KMS-11 (cell line): Measurements from ENCODE around the gene SLC22A23.

ENCODE experiments used
- H2AFZ ChIP-seq: fragments of 200-600 bp; sonication (generic); 2 replicates; pipeline ENCODE4 v1.6.1; 2016; ENCODE audit warnings: antibody characterized with exemption, mixed run types, low read depth
- H3K27ac ChIP-seq: fragments of 200-600 bp; sonication (generic); 2 replicates; pipeline ENCODE4 v1.6.1; 2016; ENCODE audit warnings: mild to moderate bottlenecking, mixed run types
- H3K27me3 ChIP-seq: fragments of 200-600 bp; sonication (generic); 2 replicates; pipeline ENCODE4 v1.6.1; 2017; ENCODE audit warnings: mild to moderate bottlenecking, low read depth, mixed run types, moderate library complexity; ENCODE audit not compliant: insufficient read depth
- H3K36me3 ChIP-seq: fragments of 200-600 bp; sonication (generic); 2 replicates; pipeline ENCODE4 v1.6.1; 2017; ENCODE audit warnings: mild to moderate bottlenecking, mixed run types; ENCODE audit not compliant: insufficient read depth
- H3K4me1 ChIP-seq: fragments of 200-600 bp; sonication (generic); 2 replicates; pipeline ENCODE4 v1.6.1; 2016; ENCODE audit warnings: mild to moderate bottlenecking, low read depth, mixed run types; ENCODE audit not compliant: poor library complexity, severe bottlenecking
- H3K4me2 ChIP-seq: fragments of 200-600 bp; sonication (generic); 2 replicates; pipeline ENCODE4 v1.7.0; 2016; ENCODE audit warnings: mild to moderate bottlenecking, mixed run types
- H3K4me3 ChIP-seq: fragments of 200-600 bp; sonication (generic); IDR thresholded peaks from 2 replicates; pipeline ENCODE4 v1.6.1; 2017; ENCODE audit warnings: low read depth, low read length, mixed read lengths; ENCODE audit not compliant: insufficient read depth
- H3K79me2 ChIP-seq: fragments of 200-600 bp; sonication (generic); 2 replicates; pipeline ENCODE4 v1.6.1; 2016; ENCODE audit warnings: low read depth, mixed run types; ENCODE audit not compliant: insufficient read depth
- H3K9ac ChIP-seq: fragments of 200-600 bp; sonication (generic); 2 replicates; pipeline ENCODE4 v1.6.1; 2016; ENCODE audit warnings: mild to moderate bottlenecking, mixed run types
- H4K20me1 ChIP-seq: fragments of 200-600 bp; sonication (generic); 2 replicates; pipeline ENCODE4 v1.6.1; 2016; ENCODE audit warnings: mild to moderate bottlenecking, mixed run types; ENCODE audit not compliant: insufficient read depth
- TF ChIP-seq, protein P1 (sequence below): fragments of 200-600 bp; sonication (generic); conservative IDR thresholded peaks from 2 replicates; pipeline ENCODE4 v1.6.1; 2017; ENCODE audit warnings: low read depth, mild to moderate bottlenecking, antibody characterized with exemption, low read length, moderate library complexity, mixed read lengths

SLC22A23 gene

DNA sequence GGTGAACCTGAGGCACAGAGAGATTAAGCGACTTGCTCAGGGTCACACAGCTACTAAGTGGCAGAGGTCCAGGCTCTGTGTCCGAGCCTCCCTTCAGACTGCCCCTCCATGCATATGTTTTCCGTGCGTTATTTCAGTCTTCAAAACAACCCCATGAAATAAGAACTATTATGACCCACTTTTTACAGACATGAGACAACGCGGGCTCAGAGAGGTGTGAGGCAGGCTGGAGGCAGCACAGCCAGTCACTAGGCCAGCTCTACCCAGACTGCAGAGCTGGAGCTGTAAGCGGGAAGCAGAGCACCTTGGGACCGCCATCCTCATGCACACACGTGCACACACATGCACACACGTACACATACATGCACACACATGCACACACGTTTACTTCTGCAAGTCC is 135.8 kb downstream of the SLC22A23 start:
- TF ChIP-seq, protein P1, sequence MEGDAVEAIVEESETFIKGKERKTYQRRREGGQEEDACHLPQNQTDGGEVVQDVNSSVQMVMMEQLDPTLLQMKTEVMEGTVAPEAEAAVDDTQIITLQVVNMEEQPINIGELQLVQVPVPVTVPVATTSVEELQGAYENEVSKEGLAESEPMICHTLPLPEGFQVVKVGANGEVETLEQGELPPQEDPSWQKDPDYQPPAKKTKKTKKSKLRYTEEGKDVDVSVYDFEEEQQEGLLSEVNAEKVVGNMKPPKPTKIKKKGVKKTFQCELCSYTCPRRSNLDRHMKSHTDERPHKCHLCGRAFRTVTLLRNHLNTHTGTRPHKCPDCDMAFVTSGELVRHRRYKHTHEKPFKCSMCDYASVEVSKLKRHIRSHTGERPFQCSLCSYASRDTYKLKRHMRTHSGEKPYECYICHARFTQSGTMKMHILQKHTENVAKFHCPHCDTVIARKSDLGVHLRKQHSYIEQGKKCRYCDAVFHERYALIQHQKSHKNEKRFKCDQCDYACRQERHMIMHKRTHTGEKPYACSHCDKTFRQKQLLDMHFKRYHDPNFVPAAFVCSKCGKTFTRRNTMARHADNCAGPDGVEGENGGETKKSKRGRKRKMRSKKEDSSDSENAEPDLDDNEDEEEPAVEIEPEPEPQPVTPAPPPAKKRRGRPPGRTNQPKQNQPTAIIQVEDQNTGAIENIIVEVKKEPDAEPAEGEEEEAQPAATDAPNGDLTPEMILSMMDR: no peak

GRCh38 chr6:3320238-3320811 is 136.5 kb downstream of the SLC22A23 start:
- TF ChIP-seq, protein P1: no peak
- Histone ChIP-seq H3K9ac (no peak overlapping the region), H3K4me1 (no peaks in the 10 kb centered on the region), H2AFZ (no peak overlapping the region), H3K27ac (no peak overlapping the region), H3K4me3 (no peak overlapping the region), H4K20me1 (no peaks in the 10 kb centered on the region), H3K36me3 (no peaks in the 10 kb centered on the region), H3K27me3 (no peaks in the 10 kb centered on the region), H3K79me2 (no peaks in the 10 kb centered on the region), H3K4me2 (no peak overlapping the region)

More for the DNA sequence above, 135.8 kb downstream of the SLC22A23 start:
- Histone ChIP-seq H3K27me3 (no peaks in the 10 kb centered on the region), H4K20me1 (no peaks in the 10 kb centered on the region), H3K4me3 (no peak overlapping the region), H3K79me2 (no peaks in the 10 kb centered on the region), H3K27ac (no peak overlapping the region), H3K4me1 (no peaks in the 10 kb centered on the region), H2AFZ (no peak overlapping the region), H3K36me3 (no peaks in the 10 kb centered on the region), H3K4me2 (no peak overlapping the region), H3K9ac (no peak overlapping the region)

DNA sequence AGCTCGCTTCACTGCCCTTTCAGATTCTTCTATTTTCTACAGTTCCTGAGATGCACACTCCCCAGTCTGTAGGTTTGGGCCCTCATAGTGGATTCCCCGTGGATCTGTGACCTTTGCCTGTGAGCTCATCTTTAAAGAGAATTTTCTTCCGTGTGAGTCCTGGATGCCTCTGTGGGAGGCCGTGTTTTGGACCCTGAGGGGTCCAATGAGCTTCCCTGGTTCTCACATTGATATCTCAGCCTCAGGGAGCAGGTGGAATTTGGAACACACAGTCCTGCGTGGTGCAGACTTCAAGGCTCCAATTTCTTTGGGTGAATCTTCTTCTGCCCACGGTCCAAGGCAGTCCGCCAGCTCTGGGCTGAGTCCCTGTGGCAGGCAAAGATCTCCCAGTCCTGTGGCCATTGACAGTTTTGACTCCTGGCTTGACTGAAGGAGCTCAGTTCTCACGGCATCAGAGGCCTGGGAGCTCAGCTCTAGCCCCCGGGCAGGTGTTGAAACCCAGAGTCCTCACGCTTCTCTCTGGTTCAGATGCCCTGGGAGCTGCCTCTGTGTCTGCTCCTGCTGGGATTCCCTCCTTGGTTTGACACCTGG is 137.1 kb downstream of the SLC22A23 start:
- Histone ChIP-seq H3K4me1 (no peaks in the 10 kb centered on the region), H3K4me2 (no peak overlapping the region), H2AFZ (no peak overlapping the region), H3K27ac (no peak overlapping the region), H4K20me1 (no peaks in the 10 kb centered on the region), H3K79me2 (no peaks in the 10 kb centered on the region), H3K36me3 (no peaks in the 10 kb centered on the region), H3K9ac (no peak overlapping the region), H3K4me3 (no peak overlapping the region), H3K27me3 (no peaks in the 10 kb centered on the region)
- TF ChIP-seq, protein P1: no peak

GRCh38 chr6:3318821-3319540 is 137.9 kb downstream of the SLC22A23 start:
- no peak overlapping the region for H3K27ac ChIP-seq
- H3K9ac ChIP-seq: no peak overlapping the region
- no peak overlapping the region for H2AFZ ChIP-seq
- H3K4me2 ChIP-seq: no peak overlapping the region
- no peak overlapping the region for H3K4me3 ChIP-seq
- TF ChIP-seq, protein P1: no peak
- no peaks in the 10 kb centered on the region for H3K36me3 ChIP-seq
- H3K4me1 ChIP-seq: no peaks in the 10 kb centered on the region
- no peaks in the 10 kb centered on the region for H3K27me3 ChIP-seq
- no peaks in the 10 kb centered on the region for H4K20me1 ChIP-seq
- H3K79me2 ChIP-seq: no peaks in the 10 kb centered on the region
